GM21529 (cell line): ENCODE measurements around the gene EHMT1.
A peak's percentile ranks its signal among the peaks of the same experiment; 100 is the strongest.
"Not testable (repeated sequence)": the region's sequence is repeated elsewhere in the genome, so short reads cannot be mapped to it uniquely, and the experiment has no call there.

Experiments used
- ATAC-seq: cut with Tn5 transposase; IDR thresholded peaks from one replicate; pipeline ENCODE4 v1.9.1; 2021; ENCODE audit not compliant: unreplicated experiment

The EHMT1 gene

GRCh38 chr9:137614631-137615386 is 4.0 kb upstream of the EHMT1 start:
- no peak for ATAC-seq

- ATAC-seq: no peak
These were observed 3.4 kb upstream of the EHMT1 start for GRCh38 chr9:137615387-137615871.

GRCh38 chr9:137619240-137620047 is 639 bp downstream of the EHMT1 start:
- ATAC-seq: peak; percentile 17

GRCh38 chr9:137620048-137620405 is 1.2 kb downstream of the EHMT1 start:
- no peak for ATAC-seq

GRCh38 chr9:137620581-137620980 is 1.8 kb downstream of the EHMT1 start:
- no peak for ATAC-seq

GRCh38 chr9:137621131-137621757 is 2.4 kb downstream of the EHMT1 start:
- no peak for ATAC-seq

GRCh38 chr9:137622211-137622610 is 3.4 kb downstream of the EHMT1 start:
- ATAC-seq: not testable (repeated sequence)

GRCh38 chr9:137626464-137626863 is 7.7 kb downstream of the EHMT1 start:
- no peak for ATAC-seq

GRCh38 chr9:137627406-137627805 is 8.6 kb downstream of the EHMT1 start:
- ATAC-seq: not testable (repeated sequence)

- no peak for ATAC-seq
These were observed 11.3 kb downstream of the EHMT1 start for GRCh38 chr9:137630126-137630525.

- ATAC-seq: no peak
These were observed 11.9 kb downstream of the EHMT1 start for GRCh38 chr9:137630679-137631078.

GRCh38 chr9:137631345-137632229 is 12.8 kb downstream of the EHMT1 start:
- no peak for ATAC-seq

GRCh38 chr9:137632230-137633161 is 13.7 kb downstream of the EHMT1 start:
- no peak for ATAC-seq

GRCh38 chr9:137634016-137634415 is 15.2 kb downstream of the EHMT1 start:
- no peak for ATAC-seq

- no peak for ATAC-seq
These were observed 19.9 kb downstream of the EHMT1 start for GRCh38 chr9:137638680-137639079.

GRCh38 chr9:137639303-137640051 is 20.7 kb downstream of the EHMT1 start:
- no peak for ATAC-seq

GRCh38 chr9:137640862-137641261 is 22.1 kb downstream of the EHMT1 start:
- ATAC-seq: no peak

- ATAC-seq: no peak
These were observed 23.4 kb downstream of the EHMT1 start for GRCh38 chr9:137642118-137642601.

- ATAC-seq: no peak
These were observed 24.1 kb downstream of the EHMT1 start for GRCh38 chr9:137642892-137643291.
